Activated naive CD4-positive, alpha-beta T cell treated with anti-CD3 and anti-CD28 coated beads, Interleukin-2, amount 50 U/mL, for 16 hours (primary cell): Measurements from ENCODE around the gene PPP1R8.
"Not testable (repeated sequence)": the region's sequence is repeated elsewhere in the genome, so short reads cannot be mapped to it uniquely, and the experiment has no call there.

ENCODE experiments used
- DNase-seq: peaks from one replicate; pipeline ENCODE4 v3.0.0-alpha.2; 2020

PPP1R8 gene

GRCh38 chr1:27830621-27831440 is at the start of gene PPP1R8:
Gene PPP1R8 (plus strand): TSS chr1:27830782. CDS start chr1:27830836, 54 bp downstream.
- DNase-seq: peak; percentile 92

GRCh38 chr1:27782950-27783349 is 47.6 kb upstream of the PPP1R8 start:
- DNase-seq: no peak

- no peak for DNase-seq
Observed at GRCh38 chr1:27784700-27785099, 45.9 kb upstream of the PPP1R8 start.

- no peak for DNase-seq
Observed at GRCh38 chr1:27785781-27786455, 44.7 kb upstream of the PPP1R8 start.

GRCh38 chr1:27787895-27788294 is 42.7 kb upstream of the PPP1R8 start:
- DNase-seq: no peak

GRCh38 chr1:27789540-27790041 is 41.0 kb upstream of the PPP1R8 start:
- DNase-seq: no peak

- not testable (repeated sequence) for DNase-seq
Observed at GRCh38 chr1:27790270-27790669, 40.3 kb upstream of the PPP1R8 start.

- DNase-seq: no peak
Observed at GRCh38 chr1:27795601-27796000, 35.0 kb upstream of the PPP1R8 start.

- DNase-seq: no peak
Observed at GRCh38 chr1:27804791-27805190, 25.8 kb upstream of the PPP1R8 start.

- no peak for DNase-seq
Observed at GRCh38 chr1:27806758-27807157, 23.8 kb upstream of the PPP1R8 start.

- DNase-seq: no peak
Observed at GRCh38 chr1:27807385-27807784, 23.2 kb upstream of the PPP1R8 start.

GRCh38 chr1:27808131-27808530 is 22.5 kb upstream of the PPP1R8 start:
- DNase-seq: not testable (repeated sequence)

- DNase-seq: no peak
Observed at GRCh38 chr1:27809883-27810282, 20.7 kb upstream of the PPP1R8 start.

- no peak for DNase-seq
Observed at GRCh38 chr1:27811741-27812500, 18.7 kb upstream of the PPP1R8 start.

- no peak for DNase-seq
Observed at GRCh38 chr1:27816921-27817630, 13.5 kb upstream of the PPP1R8 start.

- DNase-seq: no peak
Observed at GRCh38 chr1:27821761-27822315, 8.7 kb upstream of the PPP1R8 start.

- no peak for DNase-seq
Observed at GRCh38 chr1:27823784-27824183, 6.8 kb upstream of the PPP1R8 start.

GRCh38 chr1:27824411-27824810 is 6.2 kb upstream of the PPP1R8 start:
- DNase-seq: no peak

GRCh38 chr1:27829339-27829960 is 1.1 kb upstream of the PPP1R8 start:
- not testable (repeated sequence) for DNase-seq

- no peak for DNase-seq
Observed at GRCh38 chr1:27831568-27832410, 1.2 kb downstream of the PPP1R8 start.

- no peak for DNase-seq
Observed at GRCh38 chr1:27832762-27833161, 2.2 kb downstream of the PPP1R8 start.
